PFSK-1 (cell line): ENCODE measurements around the gene CACNA1C.

Source experiments
- POLR2AphosphoS5 ChIP-seq: IDR thresholded peaks from 2 replicates; pipeline ENCODE4 v1.6.1; 2012; ENCODE audit warnings: low read depth, mild to moderate bottlenecking, control low read depth, low read length, moderate library complexity
- TAF1 ChIP-seq: IDR thresholded peaks from 2 replicates; pipeline ENCODE4 v1.6.1; 2012; ENCODE audit warnings: low read length, control low read depth, borderline replicate concordance; ENCODE audit not compliant: insufficient read depth

- TF ChIP-seq POLR2AphosphoS5 (no peak), TAF1 (no peak)
Observed at GRCh38 chr12:2414810-2415567, 362.2 kb downstream of the CACNA1C start.
